ENCODE data around the gene SORCS2.

- no peak for TF ChIP-seq EZH2 (IDR thresholded peaks at IDR 0.05; ENCODE audit: low read length)
- TF ChIP-seq CTCF (optimal IDR thresholded peaks at IDR 0.05 in 1 of 3, IDR thresholded peaks at IDR 0.05 in 1 of 3, conservative IDR thresholded peaks at IDR 0.05 in 1 of 3; ENCODE audit: extremely low read depth in 1 of 3, insufficient read depth in 2 of 3, low read length in 3 of 3), result no peak
Measured at GRCh38 chr4:7301846-7302630, 109.7 kb downstream of the SORCS2 start.

Data from keratinocyte (primary cell).